Thyroid gland (tissue), 4 donors: ENCODE data around the gene PDE1C.

Source experiments
- POLR2A ChIP-seq, 2 donors: fragments of 450-650 bp; IDR thresholded peaks; one replicate each; pipeline ENCODE4 v1.6.1; 2017; ENCODE audit warnings: antibody characterized with exemption in 2 of 2, mild to moderate bottlenecking in 2 of 2, moderate library complexity in 1 of 2
- TF ChIP-seq, protein P1 (sequence below), 6 experiments: fragments of 200-600 bp in 3 of 6; fragments of 450-650 bp in 3 of 6; sonication (generic) in 3 of 6; IDR thresholded peaks; one replicate each; pipeline ENCODE4 v1.5.1; 2016 to 2019; ENCODE audit warnings: antibody characterized with exemption in 6 of 6, mild to moderate bottlenecking in 2 of 6, inconsistent platforms in 1 of 6, moderate library complexity in 1 of 6

DNA sequence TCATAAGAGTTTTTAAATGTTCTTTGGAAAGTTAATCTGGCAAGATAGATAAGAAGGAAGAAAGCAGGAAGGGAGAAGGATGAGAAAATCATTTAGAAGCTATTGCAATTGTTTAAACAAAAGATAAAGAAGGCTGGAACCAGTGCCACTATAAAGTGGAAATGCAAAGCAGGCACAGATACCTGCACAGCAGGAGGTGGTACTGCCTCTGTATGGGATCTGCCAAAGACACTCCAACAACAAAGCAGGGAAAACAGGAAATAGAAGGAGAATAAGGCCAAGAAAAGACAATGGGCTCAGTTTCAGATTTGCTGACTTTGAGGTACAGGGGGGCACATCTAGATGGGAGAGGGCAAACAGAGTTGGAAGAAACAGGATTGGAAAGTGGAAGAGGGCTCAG lies 244.6 kb downstream of the PDE1C start:
- no peak for TF ChIP-seq POLR2A (IDR thresholded peaks at IDR 0.05)
- TF ChIP-seq, protein P1, sequence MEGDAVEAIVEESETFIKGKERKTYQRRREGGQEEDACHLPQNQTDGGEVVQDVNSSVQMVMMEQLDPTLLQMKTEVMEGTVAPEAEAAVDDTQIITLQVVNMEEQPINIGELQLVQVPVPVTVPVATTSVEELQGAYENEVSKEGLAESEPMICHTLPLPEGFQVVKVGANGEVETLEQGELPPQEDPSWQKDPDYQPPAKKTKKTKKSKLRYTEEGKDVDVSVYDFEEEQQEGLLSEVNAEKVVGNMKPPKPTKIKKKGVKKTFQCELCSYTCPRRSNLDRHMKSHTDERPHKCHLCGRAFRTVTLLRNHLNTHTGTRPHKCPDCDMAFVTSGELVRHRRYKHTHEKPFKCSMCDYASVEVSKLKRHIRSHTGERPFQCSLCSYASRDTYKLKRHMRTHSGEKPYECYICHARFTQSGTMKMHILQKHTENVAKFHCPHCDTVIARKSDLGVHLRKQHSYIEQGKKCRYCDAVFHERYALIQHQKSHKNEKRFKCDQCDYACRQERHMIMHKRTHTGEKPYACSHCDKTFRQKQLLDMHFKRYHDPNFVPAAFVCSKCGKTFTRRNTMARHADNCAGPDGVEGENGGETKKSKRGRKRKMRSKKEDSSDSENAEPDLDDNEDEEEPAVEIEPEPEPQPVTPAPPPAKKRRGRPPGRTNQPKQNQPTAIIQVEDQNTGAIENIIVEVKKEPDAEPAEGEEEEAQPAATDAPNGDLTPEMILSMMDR (IDR thresholded peaks at IDR 0.05): no peak
